IMR-90 (cell line): ENCODE measurements around the gene MAP3K9.

Experiments used
- BHLHE40 ChIP-seq: fragments of 150-350 bp; IDR thresholded peaks from 2 replicates; pipeline ENCODE4 v1.6.1; 2016; ENCODE audit warnings: mild to moderate bottlenecking, low read depth, low read length
- CEBPB ChIP-seq: IDR thresholded peaks from 2 replicates; pipeline ENCODE4 v1.6.1; 2012; ENCODE audit warnings: low read depth, low read length, improper control_type of control experiment
- CTCF ChIP-seq: conservative IDR thresholded peaks from 2 replicates; pipeline ENCODE4 v1.5.1; 2012; ENCODE audit warnings: mild to moderate bottlenecking, low read depth, low read length, improper control_type of control experiment
- MAFK ChIP-seq: IDR thresholded peaks from 2 replicates; pipeline ENCODE4 v1.6.1; 2012; ENCODE audit warnings: low read depth, low read length, improper control_type of control experiment
- MAZ ChIP-seq: IDR thresholded peaks from 2 replicates; pipeline ENCODE4 v1.6.1; 2012; ENCODE audit warnings: low read depth, mild to moderate bottlenecking, low read length, improper control_type of control experiment, moderate library complexity, borderline replicate concordance
- MXI1 ChIP-seq: IDR thresholded peaks from 2 replicates; pipeline ENCODE4 v1.6.1; 2012; ENCODE audit warnings: low read depth, mild to moderate bottlenecking, low read length, moderate library complexity, borderline replicate concordance
- NFE2L2 ChIP-seq: fragments of 150-350 bp; IDR thresholded peaks from 2 replicates; pipeline ENCODE4 v1.6.1; 2016; ENCODE audit warnings: low read depth, mild to moderate bottlenecking, low read length
- POLR2A ChIP-seq: IDR thresholded peaks from 2 replicates; pipeline ENCODE4 v1.6.1; 2012; ENCODE audit warnings: mild to moderate bottlenecking, low read depth, low read length
- RAD21 ChIP-seq: IDR thresholded peaks from 2 replicates; pipeline ENCODE4 v1.6.1; 2012; ENCODE audit warnings: low read length, improper control_type of control experiment
- RCOR1 ChIP-seq: IDR thresholded peaks from 2 replicates; pipeline ENCODE4 v1.6.1; 2012; ENCODE audit warnings: mild to moderate bottlenecking, low read length, improper control_type of control experiment; ENCODE audit not compliant: insufficient replicate concordance
- RFX5 ChIP-seq: IDR thresholded peaks from 2 replicates; pipeline ENCODE4 v1.8.0; 2012; ENCODE audit warnings: low read depth, mild to moderate bottlenecking, low read length, moderate library complexity
- SMC3 ChIP-seq: fragments of 150-350 bp; IDR thresholded peaks from 2 replicates; pipeline ENCODE4 v1.6.1; 2016; ENCODE audit warnings: low read depth, mild to moderate bottlenecking, antibody characterized with exemption, low read length, moderate library complexity
- TF ChIP-seq, protein P1 (sequence below): fragments of 150-350 bp; IDR thresholded peaks from 2 replicates; pipeline ENCODE4 v1.6.1; 2017; ENCODE audit warnings: mild to moderate bottlenecking, antibody characterized with exemption, low read length, low read depth
- TF ChIP-seq, protein P2 (sequence below): fragments of 150-350 bp; IDR thresholded peaks from 2 replicates; pipeline ENCODE4 v1.6.1; 2016; ENCODE audit warnings: low read depth, mild to moderate bottlenecking, low read length, moderate library complexity, borderline replicate concordance

DNA sequence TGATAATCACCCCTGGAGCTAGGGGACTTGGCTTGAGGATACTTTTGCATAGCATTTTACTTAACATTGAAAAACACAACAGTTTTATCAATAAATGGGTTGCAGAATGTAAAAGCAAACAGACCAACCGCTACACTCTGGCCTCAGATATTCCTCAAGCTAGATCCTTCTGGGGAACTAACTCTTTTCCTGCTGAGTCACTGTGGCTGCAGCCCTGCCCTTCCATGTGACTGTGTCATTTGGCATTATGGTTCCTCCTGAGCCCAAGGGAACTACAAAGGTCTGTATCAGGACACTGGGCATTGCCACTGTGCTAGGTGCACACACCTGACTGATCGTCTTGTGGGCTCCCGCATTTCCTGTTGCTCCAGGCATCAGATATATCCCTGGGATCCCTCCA is 111.0 kb downstream of the MAP3K9 start:
- TF ChIP-seq CTCF (no peak), RFX5 (no peak), RAD21 (no peak), POLR2A (no peak), SMC3 (no peak), BHLHE40 (no peak), MXI1 (no peak), RCOR1 (no peak), MAFK (no peak; the same call in 1 of the 2 replicates), CEBPB (no peak), MAZ (no peak), NFE2L2 (peak; percentile 84)
- TF ChIP-seq, protein P1, sequence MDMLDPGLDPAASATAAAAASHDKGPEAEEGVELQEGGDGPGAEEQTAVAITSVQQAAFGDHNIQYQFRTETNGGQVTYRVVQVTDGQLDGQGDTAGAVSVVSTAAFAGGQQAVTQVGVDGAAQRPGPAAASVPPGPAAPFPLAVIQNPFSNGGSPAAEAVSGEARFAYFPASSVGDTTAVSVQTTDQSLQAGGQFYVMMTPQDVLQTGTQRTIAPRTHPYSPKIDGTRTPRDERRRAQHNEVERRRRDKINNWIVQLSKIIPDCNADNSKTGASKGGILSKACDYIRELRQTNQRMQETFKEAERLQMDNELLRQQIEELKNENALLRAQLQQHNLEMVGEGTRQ: no peak
- TF ChIP-seq, protein P2, sequence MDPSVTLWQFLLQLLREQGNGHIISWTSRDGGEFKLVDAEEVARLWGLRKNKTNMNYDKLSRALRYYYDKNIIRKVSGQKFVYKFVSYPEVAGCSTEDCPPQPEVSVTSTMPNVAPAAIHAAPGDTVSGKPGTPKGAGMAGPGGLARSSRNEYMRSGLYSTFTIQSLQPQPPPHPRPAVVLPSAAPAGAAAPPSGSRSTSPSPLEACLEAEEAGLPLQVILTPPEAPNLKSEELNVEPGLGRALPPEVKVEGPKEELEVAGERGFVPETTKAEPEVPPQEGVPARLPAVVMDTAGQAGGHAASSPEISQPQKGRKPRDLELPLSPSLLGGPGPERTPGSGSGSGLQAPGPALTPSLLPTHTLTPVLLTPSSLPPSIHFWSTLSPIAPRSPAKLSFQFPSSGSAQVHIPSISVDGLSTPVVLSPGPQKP: no peak
